Fibroblast of lung (primary cell): ENCODE measurements around the gene TNIK. TPM values are rescaled to one million over a fixed set of nuclear protein-coding genes. Genes with fewer than 3 reads are reported as not detected.

ENCODE experiments used
- DNase-seq, 2 donors: peaks; one replicate each; pipeline versions ENCODE4 v3.0.0 to v3.0.0-alpha.2; 2010; ENCODE audit warnings: low read depth in 2 of 2
- H2AFZ ChIP-seq: 2 replicates; pipeline ENCODE4 v1.5.1; 2012; ENCODE audit warnings: low read length, control low read depth, inconsistent platforms
- H3K27ac ChIP-seq: 2 replicates; pipeline ENCODE4 v1.5.1; 2011; ENCODE audit warnings: low read length, control low read depth; ENCODE audit not compliant: insufficient read depth
- H3K27me3 ChIP-seq: 2 replicates; pipeline ENCODE4 v1.5.1; 2011; ENCODE audit warnings: mild to moderate bottlenecking, low read length; ENCODE audit not compliant: control insufficient read depth, insufficient read depth
- H3K36me3 ChIP-seq: 2 replicates; pipeline ENCODE4 v1.5.1; 2011; ENCODE audit warnings: low read length; ENCODE audit not compliant: control insufficient read depth, insufficient read depth
- H3K4me1 ChIP-seq: 2 replicates; pipeline ENCODE4 v1.5.1; 2011; ENCODE audit warnings: low read length; ENCODE audit not compliant: control insufficient read depth, insufficient read depth; ENCODE audit errors: extremely low read depth
- H3K4me2 ChIP-seq: 2 replicates; pipeline ENCODE4 v1.5.1; 2011; ENCODE audit warnings: low read length, control low read depth; ENCODE audit not compliant: insufficient read depth; ENCODE audit errors: extremely low read depth
- H3K4me3 ChIP-seq, 4 experiments: fragments of 200-600 bp in 1 of 4; sonication (generic) in 1 of 4; replicated peaks in 1 of 4; 2 replicates each; pipeline ENCODE4 v1.5.1; 2011 to 2016; ENCODE audit warnings: low read length in 4 of 4, low read depth in 3 of 4, mild to moderate bottlenecking in 3 of 4, control low read depth in 2 of 4, inconsistent platforms in 1 of 4, mixed read lengths in 1 of 4; ENCODE audit not compliant: insufficient read depth in 1 of 4; ENCODE audit errors: control extremely low read depth in 1 of 4
- H3K79me2 ChIP-seq: 2 replicates; pipeline ENCODE4 v1.5.1; 2012; ENCODE audit warnings: mild to moderate bottlenecking, low read length, inconsistent platforms; ENCODE audit not compliant: control insufficient read depth, insufficient read depth
- H3K9ac ChIP-seq: 2 replicates; pipeline ENCODE4 v1.5.1; 2011; ENCODE audit warnings: mild to moderate bottlenecking, low read length, control low read depth; ENCODE audit not compliant: insufficient read depth
- H3K9me3 ChIP-seq: 2 replicates; pipeline ENCODE4 v1.5.1; 2012; ENCODE audit warnings: low read depth, low read length; ENCODE audit not compliant: control insufficient read depth, insufficient read depth
- H4K20me1 ChIP-seq: 2 replicates; pipeline ENCODE4 v1.5.1; 2011; ENCODE audit warnings: low read length; ENCODE audit not compliant: control insufficient read depth, insufficient read depth; ENCODE audit errors: extremely low read depth
- CTCF ChIP-seq, 2 donors: IDR thresholded peaks in 1 of 2; conservative IDR thresholded peaks in 1 of 2; 1 replicate in 1 of 2; 2 replicates in 1 of 2; pipeline ENCODE4 v1.5.1; 2011 to 2012; ENCODE audit warnings: low read length in 2 of 2, control low read depth in 1 of 2, inconsistent platforms in 1 of 2, low read depth in 1 of 2, mild to moderate bottlenecking in 1 of 2
- EZH2 ChIP-seq: IDR thresholded peaks from 2 replicates; pipeline ENCODE4 v1.5.1; 2012; ENCODE audit warnings: low read length, control low read depth, mild to moderate bottlenecking; ENCODE audit errors: missing control alignments
- polyA plus RNA-seq, 2 donors: library from polyadenylated mRNA; depleted of rRNA in 1 of 2; stranded (reverse) in 1 of 2; unstranded in 1 of 2; fragments of >200 nt; gene quantifications; 2 replicates each; pipeline ENCODE4 v1.2.1, GENCODE V29; 2011 to 2012; ENCODE audit warnings: missing spikeins in 1 of 2
- total RNA-seq: library from RNA; depleted of rRNA; stranded (reverse); fragments of >200 nt; gene quantifications from 2 replicates; pipeline ENCODE4 v1.2.1, GENCODE V29; 2014

TNIK gene
- total and polyA plus RNA-seq, 2 donors (not counting 1 experiment from before 2014, with no cell fraction given), result 13.8 to 39.3 TPM

- no peak overlapping the region for H3K4me2 ChIP-seq
- H3K4me1 ChIP-seq, result no peaks in the 10 kb centered on the region
- H4K20me1 ChIP-seq, result no peaks in the 10 kb centered on the region
- H3K79me2 ChIP-seq, result no peaks in the 10 kb centered on the region
- no peak overlapping the region for H3K4me3 ChIP-seq
- no peak overlapping the region for H3K27ac ChIP-seq
- H3K9me3 ChIP-seq, result no peaks in the 10 kb centered on the region
- no peak for DNase-seq
- H2AFZ ChIP-seq, result no peak overlapping the region
- no peak overlapping the region for H3K9ac ChIP-seq
- H3K27me3 ChIP-seq, result no peaks in the 10 kb centered on the region
- H3K36me3 ChIP-seq, result no peaks in the 10 kb centered on the region
- TF ChIP-seq EZH2, result no peak
- no peak for TF ChIP-seq CTCF (conservative IDR thresholded peaks at IDR 0.05 in 1 of 2, IDR thresholded peaks at IDR 0.05 in 1 of 2; ENCODE audit: low read depth in 1 of 2, low read length in 2 of 2)
Observed at GRCh38 chr3:171277456-171278298, 182.5 kb downstream of the TNIK start.

GRCh38 chr3:171276923-171277322 is 183.3 kb downstream of the TNIK start:
- H4K20me1 ChIP-seq, result no peaks in the 10 kb centered on the region
- H3K9ac ChIP-seq, result no peak overlapping the region
- H3K4me3 ChIP-seq, result no peak overlapping the region
- H3K9me3 ChIP-seq, result no peaks in the 10 kb centered on the region
- no peak for DNase-seq
- no peak overlapping the region for H3K27ac ChIP-seq
- H3K27me3 ChIP-seq, result no peaks in the 10 kb centered on the region
- H2AFZ ChIP-seq, result no peak overlapping the region
- H3K36me3 ChIP-seq, result no peaks in the 10 kb centered on the region
- TF ChIP-seq CTCF (conservative IDR thresholded peaks at IDR 0.05 in 1 of 2, IDR thresholded peaks at IDR 0.05 in 1 of 2; ENCODE audit: low read depth in 1 of 2, low read length in 2 of 2), result no peak
- no peaks in the 10 kb centered on the region for H3K4me1 ChIP-seq
- H3K79me2 ChIP-seq, result no peaks in the 10 kb centered on the region
- H3K4me2 ChIP-seq, result no peak overlapping the region

- no peak overlapping the region for H3K27ac ChIP-seq
- peaks cover 2% of the 10 kb centered on the region for H3K4me1 ChIP-seq
- H2AFZ ChIP-seq, result no peak overlapping the region
- H3K9me3 ChIP-seq, result no peaks in the 10 kb centered on the region
- H3K27me3 ChIP-seq, result no peaks in the 10 kb centered on the region
- no peak overlapping the region for H3K4me2 ChIP-seq
- H4K20me1 ChIP-seq, result no peaks in the 10 kb centered on the region
- DNase-seq, result no peak
- no peak overlapping the region for H3K9ac ChIP-seq
- H3K79me2 ChIP-seq, result no peaks in the 10 kb centered on the region
- TF ChIP-seq CTCF (conservative IDR thresholded peaks at IDR 0.05 in 1 of 2, IDR thresholded peaks at IDR 0.05 in 1 of 2; ENCODE audit: low read depth in 1 of 2, low read length in 2 of 2) (no peak), EZH2 (no peak)
- no peak overlapping the region for H3K4me3 ChIP-seq
- no peaks in the 10 kb centered on the region for H3K36me3 ChIP-seq
Observed at GRCh38 chr3:171274222-171274621, 186.0 kb downstream of the TNIK start.
